ENCODE results near the gene TMEM129.

GRCh38 chr4:1703867-1704266 lies 17.3 kb downstream of the TMEM129 start:
- no peak for TF ChIP-seq CTCF (IDR thresholded peaks at IDR 0.05; ENCODE audit: low read depth, low read length, poor library complexity, severe bottlenecking)
- no peak for TF ChIP-seq EZH2phosphoT487 (IDR thresholded peaks at IDR 0.05; ENCODE audit: borderline replicate concordance, low read length)
